Measurements from ENCODE around the gene TMEM123.

Gene TMEM123

DNA sequence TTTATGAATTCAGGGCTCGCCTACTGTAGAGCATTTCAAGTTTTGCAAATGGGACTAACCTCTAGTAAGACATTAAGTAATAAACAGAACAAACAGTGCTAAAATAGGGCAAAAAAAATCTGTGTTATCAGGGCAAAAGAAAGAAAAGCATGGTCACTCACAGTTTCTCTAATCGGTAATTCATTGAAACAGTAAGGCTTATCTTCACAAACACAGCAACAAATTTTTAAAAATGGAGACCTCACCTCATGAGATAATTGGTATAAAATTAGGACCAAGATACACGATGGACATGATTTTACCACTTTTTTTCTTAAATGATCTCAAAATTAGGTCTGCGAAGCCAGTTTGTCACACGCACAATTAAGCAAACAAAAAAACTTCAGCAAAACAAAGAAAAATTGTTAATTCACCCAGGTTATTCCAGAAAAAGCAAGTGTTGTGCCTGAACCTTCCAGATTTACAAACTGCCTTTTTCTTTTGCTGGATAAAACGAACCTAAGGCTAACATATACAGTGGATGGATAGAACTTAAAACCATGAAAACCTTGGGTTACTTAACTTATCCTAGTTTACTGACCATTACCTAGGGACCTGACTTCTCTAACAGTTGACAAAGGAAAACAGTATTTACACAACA, 1.4 kb downstream of the TMEM123 start:
- Histone ChIP-seq H3K4me2 (ENCODE audit: low read length) (peak overlapping the region; percentile 96), H3K9ac (ENCODE audit: low read length) (peak overlapping the region; percentile 98), H3K9me2 (ENCODE audit: low read depth, low read length) (no peaks in the 10 kb centered on the region), H3K79me2 (ENCODE audit: insufficient read depth, low read length) (peaks cover 63% of the 10 kb centered on the region), H3K27ac (ENCODE audit: low read depth, low read length, poor library complexity, severe bottlenecking) (peak overlapping the region; percentile 90), H4K20me1 (ENCODE audit: insufficient read depth, low read length) (0 out of 2 replicates have a peak, but pooled peaks cover 2% of the 10 kb centered on the region), H2AFZ (ENCODE audit: low read length) (no peak overlapping the region), H3K27me3 (ENCODE audit: insufficient read depth, low read length) (no peaks in the 10 kb centered on the region), H3K4me3 (ENCODE audit: low read depth, low read length, poor library complexity, severe bottlenecking) (peak overlapping the region; percentile 97), H3K9me3 (ENCODE audit: low read length) (no peaks in the 10 kb centered on the region; the same call in 1 of the 2 replicates), H3K36me3 (ENCODE audit: insufficient read depth, low read length) (peaks cover 41% of the 10 kb centered on the region), H3K4me1 (ENCODE audit: insufficient read depth, low read length, severe bottlenecking) (peaks cover 67% of the 10 kb centered on the region), H3F3A (ENCODE audit: insufficient read depth, low read length) (no peaks in the 10 kb centered on the region)
- TF ChIP-seq, protein P1, sequence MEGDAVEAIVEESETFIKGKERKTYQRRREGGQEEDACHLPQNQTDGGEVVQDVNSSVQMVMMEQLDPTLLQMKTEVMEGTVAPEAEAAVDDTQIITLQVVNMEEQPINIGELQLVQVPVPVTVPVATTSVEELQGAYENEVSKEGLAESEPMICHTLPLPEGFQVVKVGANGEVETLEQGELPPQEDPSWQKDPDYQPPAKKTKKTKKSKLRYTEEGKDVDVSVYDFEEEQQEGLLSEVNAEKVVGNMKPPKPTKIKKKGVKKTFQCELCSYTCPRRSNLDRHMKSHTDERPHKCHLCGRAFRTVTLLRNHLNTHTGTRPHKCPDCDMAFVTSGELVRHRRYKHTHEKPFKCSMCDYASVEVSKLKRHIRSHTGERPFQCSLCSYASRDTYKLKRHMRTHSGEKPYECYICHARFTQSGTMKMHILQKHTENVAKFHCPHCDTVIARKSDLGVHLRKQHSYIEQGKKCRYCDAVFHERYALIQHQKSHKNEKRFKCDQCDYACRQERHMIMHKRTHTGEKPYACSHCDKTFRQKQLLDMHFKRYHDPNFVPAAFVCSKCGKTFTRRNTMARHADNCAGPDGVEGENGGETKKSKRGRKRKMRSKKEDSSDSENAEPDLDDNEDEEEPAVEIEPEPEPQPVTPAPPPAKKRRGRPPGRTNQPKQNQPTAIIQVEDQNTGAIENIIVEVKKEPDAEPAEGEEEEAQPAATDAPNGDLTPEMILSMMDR (IDR thresholded peaks at IDR 0.05; ENCODE audit: low read length), result no peak
- TF ChIP-seq EZH2 (IDR thresholded peaks at IDR 0.05; ENCODE audit: borderline replicate concordance, low read length), result no peak

DNA sequence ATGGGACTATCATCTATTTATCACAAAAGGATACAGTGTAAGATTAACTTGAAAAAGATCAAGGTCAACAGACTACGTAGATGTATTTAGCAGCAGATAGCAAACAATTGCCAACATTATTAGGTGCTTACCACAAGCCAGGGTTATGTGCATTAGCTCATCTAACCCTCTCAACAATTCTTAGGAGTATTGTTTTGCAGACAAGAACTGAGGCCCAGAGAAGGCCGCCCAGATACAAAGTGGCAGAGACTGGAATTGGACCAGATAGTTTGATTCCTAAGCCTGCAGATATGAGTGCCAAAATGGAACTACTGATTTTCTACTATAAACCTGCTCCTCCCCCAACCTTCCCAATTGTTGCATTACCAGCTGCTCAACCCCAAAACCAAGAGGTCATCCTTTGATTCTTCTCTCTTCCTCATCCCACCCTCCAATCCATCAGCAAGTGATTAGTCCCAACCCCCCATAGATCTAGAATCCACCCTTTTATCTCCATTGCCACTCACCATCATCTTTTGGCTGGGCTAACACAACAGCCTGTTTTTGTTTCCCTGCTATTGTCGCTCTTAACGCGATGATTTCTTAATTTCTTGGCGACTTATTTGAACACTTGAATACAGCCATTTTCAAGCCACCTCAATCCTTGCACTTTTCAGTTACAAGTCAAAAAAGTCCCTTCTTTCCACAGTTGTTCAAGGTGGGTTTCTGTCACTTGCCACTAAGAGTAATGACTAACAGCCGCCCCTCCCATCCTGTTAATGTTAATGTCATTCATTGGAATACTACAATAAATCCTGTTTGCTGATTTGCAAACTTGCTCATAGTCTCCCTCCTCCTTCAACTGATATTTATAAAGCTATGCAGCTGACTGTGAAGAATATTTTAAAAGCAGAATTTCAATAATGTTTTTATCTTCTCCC, 2.7 kb downstream of the TMEM123 start:
- Histone ChIP-seq H3K27ac (ENCODE audit: low read depth, low read length, poor library complexity, severe bottlenecking) (peak overlapping the region; percentile 90), H4K20me1 (ENCODE audit: insufficient read depth, low read length) (0 out of 2 replicates have a peak, but pooled peaks cover 2% of the 10 kb centered on the region)

DNA sequence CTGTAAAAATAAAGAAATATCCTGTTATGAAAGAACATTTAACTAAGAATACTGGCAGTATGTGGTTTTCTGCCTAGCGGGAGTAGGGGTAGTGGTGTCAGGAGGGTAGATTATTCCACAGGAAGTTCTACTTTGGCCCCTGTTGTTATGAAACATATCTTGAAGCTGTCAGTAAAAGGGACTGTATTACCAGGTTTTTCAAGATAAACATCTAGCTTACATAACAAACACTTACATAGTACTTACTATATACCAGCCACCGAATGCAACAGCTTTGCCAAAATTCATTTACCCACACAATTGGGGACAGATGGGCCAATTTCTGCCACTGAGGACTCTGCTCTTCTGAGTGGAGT, 3.7 kb downstream of the TMEM123 start:
- no peaks in the 10 kb centered on the region for H3K9me2 ChIP-seq (ENCODE audit: low read depth, low read length)
- no peaks in the 10 kb centered on the region for H3F3A ChIP-seq (ENCODE audit: insufficient read depth, low read length)
- peak overlapping the region; percentile 90 for H3K27ac ChIP-seq (ENCODE audit: low read depth, low read length, poor library complexity, severe bottlenecking)
- H3K79me2 ChIP-seq (ENCODE audit: insufficient read depth, low read length), result peaks cover 85% of the 10 kb centered on the region
- H3K27me3 ChIP-seq (ENCODE audit: insufficient read depth, low read length), result no peaks in the 10 kb centered on the region
- H3K4me1 ChIP-seq (ENCODE audit: insufficient read depth, low read length, severe bottlenecking), result peaks cover 44% of the 10 kb centered on the region
- H2AFZ ChIP-seq (ENCODE audit: low read length), result no peak overlapping the region
- TF ChIP-seq, protein P1 (IDR thresholded peaks at IDR 0.05; ENCODE audit: low read length), result no peak
- TF ChIP-seq EZH2 (IDR thresholded peaks at IDR 0.05; ENCODE audit: borderline replicate concordance, low read length), result no peak
- peaks cover 63% of the 10 kb centered on the region for H3K36me3 ChIP-seq (ENCODE audit: insufficient read depth, low read length)
- H3K4me3 ChIP-seq (ENCODE audit: low read depth, low read length, poor library complexity, severe bottlenecking), result peak overlapping the region; percentile 97
- peak overlapping the region; percentile 98 for H3K9ac ChIP-seq (ENCODE audit: low read length)
- H3K4me2 ChIP-seq (ENCODE audit: low read length), result peak overlapping the region; percentile 96
- H4K20me1 ChIP-seq (ENCODE audit: insufficient read depth, low read length), result 0 out of 2 replicates have a peak, but pooled peaks cover 2% of the 10 kb centered on the region
- H3K9me3 ChIP-seq (ENCODE audit: low read length), result peaks cover 4% of the 10 kb centered on the region

More for the DNA sequence above, 2.7 kb downstream of the TMEM123 start:
- Histone ChIP-seq H3K9me3 (ENCODE audit: low read length) (peaks cover 4% of the 10 kb centered on the region), H3K9me2 (ENCODE audit: low read depth, low read length) (no peaks in the 10 kb centered on the region), H3K36me3 (ENCODE audit: insufficient read depth, low read length) (peaks cover 54% of the 10 kb centered on the region), H3K4me2 (ENCODE audit: low read length) (peak overlapping the region; percentile 96), H3K4me3 (ENCODE audit: low read depth, low read length, poor library complexity, severe bottlenecking) (peak overlapping the region; percentile 97), H3K4me1 (ENCODE audit: insufficient read depth, low read length, severe bottlenecking) (peaks cover 55% of the 10 kb centered on the region), H3K27me3 (ENCODE audit: insufficient read depth, low read length) (no peaks in the 10 kb centered on the region), H3K79me2 (ENCODE audit: insufficient read depth, low read length) (peaks cover 75% of the 10 kb centered on the region), H3K9ac (ENCODE audit: low read length) (peak overlapping the region; percentile 98), H2AFZ (ENCODE audit: low read length) (no peak overlapping the region), H3F3A (ENCODE audit: insufficient read depth, low read length) (no peaks in the 10 kb centered on the region)
- no peak for TF ChIP-seq EZH2 (IDR thresholded peaks at IDR 0.05; ENCODE audit: borderline replicate concordance, low read length)
- TF ChIP-seq, protein P1 (IDR thresholded peaks at IDR 0.05; ENCODE audit: low read length), result no peak

Data from OCI-LY1 (cell line).